ENCODE measurements around the gene TANGO6. TPM values are rescaled to one million over a fixed set of nuclear protein-coding genes. Genes with fewer than 3 reads are reported as not detected.

The TANGO6 gene
- total RNA-seq, 1 donor from 2014 or later, result 3.7 TPM

DNA sequence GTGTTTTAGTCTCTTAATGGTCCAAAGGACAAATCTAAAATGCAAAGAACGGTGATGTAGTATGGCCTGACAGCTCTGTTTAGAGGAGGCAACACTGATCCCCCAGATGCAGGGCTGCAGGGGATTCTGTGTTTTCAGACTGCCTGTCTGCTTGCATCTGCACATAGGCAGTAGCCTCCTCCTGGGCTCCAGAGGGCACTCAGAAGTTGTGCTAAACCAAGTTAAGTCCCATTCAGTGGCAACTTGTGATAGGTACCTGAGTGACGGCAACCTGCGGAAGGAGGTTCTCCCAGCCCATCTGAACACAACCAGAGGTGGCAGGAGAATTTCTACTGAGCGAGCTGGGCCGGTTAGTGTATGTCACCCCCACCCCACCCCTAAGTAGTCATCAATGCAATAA, 272.0 kb downstream of the TANGO6 start:
- DNase-seq (ENCODE audit: low spot score in 2 of 2), result no peak

DNA sequence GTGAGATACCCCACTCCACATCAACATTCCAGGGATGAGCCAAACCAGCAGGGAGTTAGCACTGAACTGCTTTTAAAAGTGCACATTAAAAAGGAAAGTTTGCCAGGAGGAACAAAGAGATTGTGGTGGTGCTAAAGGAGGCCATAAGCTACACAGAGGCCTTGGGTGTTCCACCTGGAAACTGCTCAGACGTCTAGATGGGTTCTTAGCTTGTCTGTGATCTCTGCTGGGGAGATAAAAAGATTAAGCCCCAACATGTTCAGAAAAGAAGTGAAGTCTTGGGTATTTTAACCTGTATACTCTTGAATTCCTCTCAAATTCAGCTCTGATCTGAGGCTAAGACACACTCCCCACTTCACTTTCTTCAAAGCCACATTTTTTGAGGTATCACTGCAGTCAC, 272.5 kb downstream of the TANGO6 start:
- no peak overlapping the region for H3K4me3 ChIP-seq
- no peaks in the 10 kb centered on the region for H3K27me3 ChIP-seq
- no peak overlapping the region for H3K27ac ChIP-seq
- H3K4me1 ChIP-seq, result peaks cover 0 to 10% of the 10 kb centered on the region in 2 donors
- peaks cover 30 to 57% of the 10 kb centered on the region in 2 donors for H3K36me3 ChIP-seq
- no peak for DNase-seq (ENCODE audit: low spot score in 2 of 2)
- intact Hi-C loops (cut with DNase I), result no loop called here
- H3K9me3 ChIP-seq, result no peaks in the 10 kb centered on the region
- TF ChIP-seq, protein P1, sequence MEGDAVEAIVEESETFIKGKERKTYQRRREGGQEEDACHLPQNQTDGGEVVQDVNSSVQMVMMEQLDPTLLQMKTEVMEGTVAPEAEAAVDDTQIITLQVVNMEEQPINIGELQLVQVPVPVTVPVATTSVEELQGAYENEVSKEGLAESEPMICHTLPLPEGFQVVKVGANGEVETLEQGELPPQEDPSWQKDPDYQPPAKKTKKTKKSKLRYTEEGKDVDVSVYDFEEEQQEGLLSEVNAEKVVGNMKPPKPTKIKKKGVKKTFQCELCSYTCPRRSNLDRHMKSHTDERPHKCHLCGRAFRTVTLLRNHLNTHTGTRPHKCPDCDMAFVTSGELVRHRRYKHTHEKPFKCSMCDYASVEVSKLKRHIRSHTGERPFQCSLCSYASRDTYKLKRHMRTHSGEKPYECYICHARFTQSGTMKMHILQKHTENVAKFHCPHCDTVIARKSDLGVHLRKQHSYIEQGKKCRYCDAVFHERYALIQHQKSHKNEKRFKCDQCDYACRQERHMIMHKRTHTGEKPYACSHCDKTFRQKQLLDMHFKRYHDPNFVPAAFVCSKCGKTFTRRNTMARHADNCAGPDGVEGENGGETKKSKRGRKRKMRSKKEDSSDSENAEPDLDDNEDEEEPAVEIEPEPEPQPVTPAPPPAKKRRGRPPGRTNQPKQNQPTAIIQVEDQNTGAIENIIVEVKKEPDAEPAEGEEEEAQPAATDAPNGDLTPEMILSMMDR (IDR thresholded peaks at IDR 0.05), result no peak

More for the DNA sequence above, 272.0 kb downstream of the TANGO6 start:
- H3K36me3 ChIP-seq, result peaks cover 25 to 55% of the 10 kb centered on the region in 2 donors
- intact Hi-C loops (cut with DNase I), result no loop called here
- H3K27me3 ChIP-seq, result no peaks in the 10 kb centered on the region
- no peak overlapping the region for H3K27ac ChIP-seq
- H3K9me3 ChIP-seq, result no peaks in the 10 kb centered on the region
- TF ChIP-seq, protein P1 (IDR thresholded peaks at IDR 0.05), result no peak
- H3K4me1 ChIP-seq, result peaks cover 0 to 10% of the 10 kb centered on the region in 2 donors
- H3K4me3 ChIP-seq, result no peak overlapping the region

DNA sequence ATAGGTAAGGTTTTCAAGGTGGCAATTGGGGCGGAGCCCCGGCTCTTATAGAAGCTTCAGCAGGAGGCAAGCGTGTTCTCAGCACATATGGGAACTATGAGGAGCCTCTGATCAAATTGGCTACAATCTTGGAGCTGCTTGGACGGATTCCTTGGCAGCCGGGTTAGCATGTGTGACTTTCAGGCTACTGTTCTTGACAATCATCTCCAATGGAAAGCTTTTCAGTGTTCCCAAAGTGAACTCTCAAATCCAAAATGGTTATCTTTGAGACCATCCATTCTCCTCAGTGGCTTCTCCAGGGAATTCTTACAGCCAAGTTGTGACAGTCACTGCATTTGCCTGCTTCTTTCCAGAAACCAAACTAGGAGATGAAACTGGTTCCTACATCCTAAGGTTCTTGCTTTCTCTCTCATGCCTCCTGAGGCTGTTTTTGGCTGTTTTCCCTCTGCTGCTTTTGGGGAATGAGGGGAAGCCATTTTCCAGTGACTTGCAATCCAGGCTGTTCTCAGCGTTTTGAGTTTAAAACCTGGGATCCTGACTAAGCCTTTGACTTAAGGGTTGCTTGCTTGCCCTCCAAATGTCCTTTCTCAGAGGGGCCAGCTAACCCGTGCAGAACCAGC, 273.0 kb downstream of the TANGO6 start:
- Histone ChIP-seq H3K4me3 (no peak overlapping the region), H3K9me3 (no peaks in the 10 kb centered on the region), H3K36me3 (peaks cover 32 to 63% of the 10 kb centered on the region in 2 donors), H3K27me3 (no peaks in the 10 kb centered on the region), H3K27ac (no peak overlapping the region), H3K4me1 (peaks cover 0 to 10% of the 10 kb centered on the region in 2 donors)
- DNase-seq (ENCODE audit: low spot score in 2 of 2), result no peak
- intact Hi-C loops (cut with DNase I), result no loop called here
- TF ChIP-seq, protein P1 (IDR thresholded peaks at IDR 0.05), result no peak

DNA sequence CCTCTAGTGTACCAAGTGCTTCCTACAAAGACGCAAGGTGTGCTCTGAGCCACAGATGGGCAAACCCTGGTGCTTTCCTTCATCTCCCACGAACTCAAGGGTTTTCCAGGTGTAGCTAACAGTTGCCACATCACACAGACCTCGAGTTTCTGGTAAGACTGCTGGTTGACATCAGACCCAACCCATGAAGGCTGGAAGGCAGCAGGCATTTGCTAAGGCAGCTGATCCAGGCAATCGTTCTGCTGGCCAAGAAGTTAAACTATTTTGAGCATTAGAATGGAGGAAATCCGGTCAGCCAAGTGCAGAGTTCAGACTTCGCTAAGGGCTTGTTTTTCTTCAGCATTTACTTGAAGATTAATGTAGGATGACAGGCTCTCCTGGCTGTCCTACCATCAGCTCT, 273.6 kb downstream of the TANGO6 start:
- Histone ChIP-seq H3K4me3 (no peak overlapping the region), H3K9me3 (no peaks in the 10 kb centered on the region), H3K36me3 (peaks cover 32 to 63% of the 10 kb centered on the region in 2 donors), H3K4me1 (peaks cover 0 to 10% of the 10 kb centered on the region in 2 donors), H3K27me3 (no peaks in the 10 kb centered on the region), H3K27ac (no peak overlapping the region)
- TF ChIP-seq, protein P1 (IDR thresholded peaks at IDR 0.05), result no peak
- intact Hi-C loops (cut with DNase I), result no loop called here
- no peak for DNase-seq (ENCODE audit: low spot score in 2 of 2)

DNA sequence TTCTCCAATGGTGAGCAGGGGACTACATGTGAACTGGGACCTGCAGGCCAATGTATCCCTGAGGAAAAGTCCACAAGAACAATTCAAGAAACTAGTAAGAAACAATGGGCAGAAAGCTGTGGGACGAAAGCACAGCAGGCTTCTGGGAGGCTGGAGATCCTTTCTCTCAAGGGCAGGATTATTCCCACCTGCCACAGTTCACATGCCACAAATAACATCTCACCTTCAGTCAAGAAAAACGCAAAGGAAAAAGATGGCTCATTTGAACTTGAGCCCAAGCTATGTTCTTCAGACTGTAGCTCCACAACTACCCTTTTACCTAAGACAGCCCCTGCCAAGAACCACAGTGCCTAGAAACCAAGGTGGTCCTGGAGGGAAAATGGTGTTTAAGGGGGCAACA, 275.1 kb downstream of the TANGO6 start:
- TF ChIP-seq, protein P1 (IDR thresholded peaks at IDR 0.05), result no peak
- intact Hi-C loops (cut with DNase I), result no loop called here
- H3K36me3 ChIP-seq, result peaks cover 32 to 60% of the 10 kb centered on the region in 2 donors
- no peaks in the 10 kb centered on the region for H3K9me3 ChIP-seq
- no peaks in the 10 kb centered on the region for H3K27me3 ChIP-seq
- no peak for DNase-seq (ENCODE audit: low spot score in 2 of 2)
- H3K4me3 ChIP-seq, result no peak overlapping the region
- peaks cover 0 to 10% of the 10 kb centered on the region in 2 donors for H3K4me1 ChIP-seq
- H3K27ac ChIP-seq, result no peak overlapping the region

All from ascending aorta (tissue), 2 donors.